Suprapubic skin (tissue), 4 donors: ENCODE measurements around the gene CST6.

Experiments
- EP300 ChIP-seq: sonication (generic); formaldehyde crosslinking; IDR thresholded peaks from one replicate; pipeline ENCODE4 v1.6.1; 2017; ENCODE audit warnings: antibody characterized with exemption
- POLR2A ChIP-seq, 2 donors: fragments of 450-650 bp; IDR thresholded peaks; one replicate each; pipeline ENCODE4 v1.6.1; 2017; ENCODE audit warnings: antibody characterized with exemption in 2 of 2, mild to moderate bottlenecking in 2 of 2, moderate library complexity in 2 of 2
- POLR2AphosphoS5 ChIP-seq, 3 donors: sonication (generic); formaldehyde crosslinking; IDR thresholded peaks; one replicate each; pipeline ENCODE4 v1.6.1; 2017; ENCODE audit warnings: antibody characterized with exemption in 3 of 3
- TF ChIP-seq, protein P1 (sequence below), 2 donors: fragments of 200-600 bp in 1 of 2; fragments of 450-650 bp in 1 of 2; sonication (generic) in 1 of 2; IDR thresholded peaks; one replicate each; pipeline ENCODE4 v1.5.1; 2016 to 2019; ENCODE audit warnings: antibody characterized with exemption in 2 of 2, mild to moderate bottlenecking in 1 of 2, moderate library complexity in 1 of 2

DNA sequence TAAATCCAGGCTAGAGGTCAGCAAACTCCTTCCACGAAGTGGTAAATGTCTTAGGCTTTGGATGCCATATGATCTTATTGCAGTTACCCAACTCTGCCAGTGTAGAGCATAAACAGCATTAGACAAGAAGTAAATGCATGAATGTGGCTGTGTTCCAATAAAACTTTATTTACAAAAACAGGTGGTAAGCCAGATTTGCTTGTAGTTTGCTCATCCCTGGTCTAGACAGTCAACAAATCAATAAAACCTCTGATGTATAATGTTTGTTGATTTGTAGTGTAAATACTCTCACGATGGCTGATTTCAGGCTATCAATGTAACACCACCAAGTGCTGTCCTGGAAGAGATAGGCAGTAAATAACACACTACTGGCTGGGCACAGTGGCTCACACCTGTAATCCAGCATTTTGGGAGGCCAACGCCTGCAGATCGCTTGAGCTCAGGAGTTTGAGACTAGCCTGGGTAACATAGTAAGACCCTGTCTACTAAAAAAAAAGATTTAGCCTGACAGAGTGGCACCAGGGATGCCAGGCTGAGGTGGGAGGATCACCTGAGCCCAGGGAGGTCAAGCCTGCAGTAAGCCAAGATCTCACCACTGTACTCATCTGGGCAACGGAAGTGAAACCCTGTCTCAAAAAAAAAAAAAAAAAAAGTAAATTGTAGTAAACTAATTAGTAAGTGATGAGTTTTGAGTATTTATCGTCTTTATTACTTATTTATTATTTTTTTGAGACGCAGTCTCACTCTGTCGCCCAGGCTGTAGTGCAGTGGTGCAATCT lies 21.3 kb downstream of the CST6 start:
- TF ChIP-seq, protein P1, sequence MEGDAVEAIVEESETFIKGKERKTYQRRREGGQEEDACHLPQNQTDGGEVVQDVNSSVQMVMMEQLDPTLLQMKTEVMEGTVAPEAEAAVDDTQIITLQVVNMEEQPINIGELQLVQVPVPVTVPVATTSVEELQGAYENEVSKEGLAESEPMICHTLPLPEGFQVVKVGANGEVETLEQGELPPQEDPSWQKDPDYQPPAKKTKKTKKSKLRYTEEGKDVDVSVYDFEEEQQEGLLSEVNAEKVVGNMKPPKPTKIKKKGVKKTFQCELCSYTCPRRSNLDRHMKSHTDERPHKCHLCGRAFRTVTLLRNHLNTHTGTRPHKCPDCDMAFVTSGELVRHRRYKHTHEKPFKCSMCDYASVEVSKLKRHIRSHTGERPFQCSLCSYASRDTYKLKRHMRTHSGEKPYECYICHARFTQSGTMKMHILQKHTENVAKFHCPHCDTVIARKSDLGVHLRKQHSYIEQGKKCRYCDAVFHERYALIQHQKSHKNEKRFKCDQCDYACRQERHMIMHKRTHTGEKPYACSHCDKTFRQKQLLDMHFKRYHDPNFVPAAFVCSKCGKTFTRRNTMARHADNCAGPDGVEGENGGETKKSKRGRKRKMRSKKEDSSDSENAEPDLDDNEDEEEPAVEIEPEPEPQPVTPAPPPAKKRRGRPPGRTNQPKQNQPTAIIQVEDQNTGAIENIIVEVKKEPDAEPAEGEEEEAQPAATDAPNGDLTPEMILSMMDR (IDR thresholded peaks at IDR 0.05): no peak
- TF ChIP-seq EP300: no peak
- TF ChIP-seq POLR2AphosphoS5 (IDR thresholded peaks at IDR 0.05): no peak
- TF ChIP-seq POLR2A (IDR thresholded peaks at IDR 0.05): no peak
